CD1c-positive myeloid dendritic cell (primary cell): ENCODE measurements around the gene CCND1.

Experiments
- DNase-seq: peaks from one replicate; pipeline ENCODE4 v3.0.0-alpha.2; 2016; ENCODE audit errors: extremely low spot score

Gene CCND1

DNA sequence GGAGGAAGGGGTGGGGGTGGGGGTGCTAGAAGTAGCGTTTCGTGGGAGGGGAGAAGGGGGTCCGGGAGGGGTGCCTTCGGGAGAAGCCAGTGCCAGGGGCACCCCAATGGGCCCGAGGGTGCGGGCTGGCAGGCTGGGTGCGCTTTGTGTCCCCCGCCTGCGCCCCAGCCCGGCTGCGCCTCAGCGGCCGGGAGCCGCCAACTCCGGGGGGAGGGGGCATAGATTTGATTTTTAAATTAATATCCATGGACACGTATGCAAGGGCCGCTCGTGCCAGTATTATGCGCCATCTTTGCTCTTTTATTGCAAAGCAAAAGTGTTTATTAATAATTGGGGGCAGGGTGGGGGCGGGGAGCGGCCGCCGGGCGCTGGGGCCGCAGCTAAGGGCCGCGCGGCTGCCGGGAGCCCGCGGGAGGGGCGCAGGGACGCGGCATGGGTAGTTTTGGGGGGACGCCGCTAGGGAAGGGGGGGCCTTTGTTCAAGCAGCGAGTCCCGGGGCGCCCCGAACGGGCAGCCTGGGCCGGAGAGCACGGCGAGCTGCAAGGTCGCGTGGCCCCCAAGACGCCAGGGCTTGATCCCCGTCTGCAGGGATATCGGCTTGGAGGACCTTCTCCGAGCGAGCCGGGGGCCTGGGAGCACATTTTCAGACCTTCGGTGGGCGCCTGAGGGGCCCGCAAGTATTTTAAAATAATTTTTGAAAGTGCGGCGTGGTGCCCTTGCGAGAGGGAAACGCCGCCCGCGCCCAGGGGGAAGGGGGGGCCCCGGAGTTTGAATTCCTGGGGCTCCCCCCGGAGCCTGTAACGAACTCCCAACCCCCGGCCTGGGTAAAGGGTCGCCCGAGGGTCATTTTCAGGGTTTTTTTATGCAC lies 959 bp downstream of the CCND1 start:
- no peak for DNase-seq

GRCh38 chr11:69642549-69642912 lies 1.6 kb downstream of the CCND1 start:
- peak; percentile 38 for DNase-seq

GRCh38 chr11:69642913-69643632 lies 2.1 kb downstream of the CCND1 start:
- DNase-seq = peak; percentile 87

DNA sequence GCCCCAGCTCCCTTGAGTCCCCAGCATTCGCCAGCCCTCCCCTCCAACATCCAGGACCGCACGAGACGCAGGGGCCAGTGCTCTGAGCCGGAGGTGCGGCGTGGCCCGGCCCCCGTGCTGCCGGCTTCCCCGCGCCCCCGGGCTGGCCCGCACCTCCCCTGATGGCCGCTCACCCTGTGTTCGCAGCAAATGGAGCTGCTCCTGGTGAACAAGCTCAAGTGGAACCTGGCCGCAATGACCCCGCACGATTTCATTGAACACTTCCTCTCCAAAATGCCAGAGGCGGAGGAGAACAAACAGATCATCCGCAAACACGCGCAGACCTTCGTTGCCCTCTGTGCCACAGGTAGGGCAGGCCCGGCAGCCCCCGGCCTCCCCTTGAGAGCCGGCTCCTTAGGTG lies 2.7 kb downstream of the CCND1 start:
- no peak for DNase-seq

DNA sequence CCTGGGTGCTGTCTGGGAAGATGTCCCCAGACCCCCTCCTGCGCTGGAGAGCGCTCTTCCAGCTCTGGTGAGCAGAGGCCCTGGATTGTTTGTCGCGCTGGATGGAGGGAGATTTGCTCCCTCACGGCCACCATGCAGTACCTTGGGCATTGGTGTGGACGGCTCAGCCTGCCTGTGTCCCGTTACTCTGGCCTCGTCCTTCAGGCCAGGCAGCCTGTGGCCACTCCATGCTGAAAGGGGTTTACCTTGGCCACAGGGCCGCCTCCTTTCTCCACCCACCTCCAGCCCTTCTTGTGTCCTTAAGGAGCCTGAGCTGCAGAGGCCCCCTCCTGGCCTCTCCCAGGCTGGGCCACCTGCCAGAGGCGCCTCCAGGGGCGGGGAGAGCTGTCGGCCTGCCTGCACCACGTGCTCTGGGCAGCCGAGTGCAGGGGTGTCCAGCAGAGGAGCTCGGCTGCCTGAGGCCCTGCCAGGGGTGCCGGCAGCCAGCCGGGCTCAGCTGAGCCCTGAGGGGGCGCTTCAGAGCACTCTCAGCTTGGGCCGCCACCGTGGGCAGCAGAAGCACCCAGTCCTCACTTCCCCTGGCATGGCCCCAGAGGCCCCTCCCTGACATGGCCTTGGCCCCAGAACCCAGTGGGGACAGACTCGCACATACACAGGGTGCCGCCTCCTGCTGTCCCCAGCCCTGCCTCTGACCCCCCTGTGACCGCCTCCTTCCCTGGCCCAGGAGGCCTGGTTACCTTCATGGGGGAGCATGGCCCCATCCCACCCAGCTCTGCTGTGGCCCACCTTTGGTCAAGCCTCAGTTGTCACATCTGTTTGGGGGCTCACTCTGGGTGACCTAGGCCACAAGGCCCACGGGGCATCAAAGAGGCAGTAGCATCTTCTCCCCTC lies 3.4 kb downstream of the CCND1 start:
- DNase-seq = peak; percentile 18

DNA sequence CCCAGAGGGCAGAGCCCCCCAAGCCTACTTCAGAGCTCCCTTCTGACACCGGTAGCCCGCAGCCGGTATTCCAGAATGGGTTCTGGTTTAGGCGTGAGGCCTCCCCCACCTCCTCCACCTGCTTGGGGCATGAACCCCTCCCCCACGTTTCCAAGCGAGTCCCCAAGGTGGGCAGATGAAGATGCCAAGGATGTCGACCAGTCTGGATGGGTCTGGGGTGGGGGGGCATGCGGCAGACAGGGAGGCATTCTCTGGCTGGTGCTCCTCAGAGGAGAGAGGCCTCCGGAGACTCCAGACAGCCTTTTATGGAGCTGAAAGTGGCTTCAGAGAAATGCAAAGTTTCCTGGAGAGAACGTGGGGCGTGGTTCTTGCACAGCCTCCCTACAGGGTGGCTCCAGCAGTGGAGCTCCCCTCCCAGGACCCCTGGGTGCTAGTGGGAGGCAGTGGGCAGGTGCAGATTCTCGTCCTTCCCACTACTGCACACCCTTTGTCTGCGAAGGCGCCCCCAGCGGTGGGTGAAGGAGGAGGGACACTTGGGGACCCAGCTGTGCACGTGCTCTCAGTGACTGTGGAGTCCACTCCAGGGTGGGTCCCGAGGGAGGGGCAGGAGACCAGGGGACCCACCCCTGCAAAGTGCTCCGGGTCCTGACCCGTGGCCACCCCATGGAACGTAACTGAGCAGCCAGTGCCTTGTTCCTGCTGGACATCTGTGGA lies 4.2 kb downstream of the CCND1 start:
- no peak for DNase-seq

DNA sequence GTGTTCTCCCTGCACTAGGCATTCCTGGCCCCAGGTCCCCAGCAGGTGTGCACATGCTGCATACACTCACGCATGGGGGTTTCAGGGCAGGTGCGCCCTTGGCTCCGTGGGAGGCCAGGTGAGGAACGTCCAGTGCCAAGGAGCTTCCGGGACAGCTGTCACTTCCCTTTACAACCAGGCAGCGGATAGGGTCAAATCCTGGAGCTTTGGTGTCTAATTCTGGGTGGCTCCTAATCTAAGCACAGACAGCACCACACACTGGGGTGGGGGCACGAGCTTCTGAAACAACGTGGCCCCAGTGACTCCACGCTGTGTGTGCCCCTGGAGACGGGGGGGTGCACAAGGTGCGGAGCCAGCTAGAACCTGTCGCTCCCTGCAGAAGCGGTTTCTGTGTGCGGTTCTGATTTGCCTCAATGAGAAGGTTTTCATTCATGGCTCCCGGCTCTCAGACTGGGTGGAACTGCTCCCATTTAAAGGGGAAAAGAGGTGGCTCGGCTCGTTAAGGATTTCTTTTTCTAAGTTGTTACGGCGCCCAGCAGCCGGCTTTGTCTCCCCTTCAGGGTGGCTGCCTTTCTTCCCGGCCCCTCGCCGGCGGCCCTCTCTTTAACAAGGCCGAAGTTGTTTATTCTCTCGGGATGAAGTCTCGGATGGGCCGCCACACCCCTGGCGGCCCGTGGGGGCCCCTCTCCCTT lies 5.0 kb downstream of the CCND1 start:
- no peak for DNase-seq

DNA sequence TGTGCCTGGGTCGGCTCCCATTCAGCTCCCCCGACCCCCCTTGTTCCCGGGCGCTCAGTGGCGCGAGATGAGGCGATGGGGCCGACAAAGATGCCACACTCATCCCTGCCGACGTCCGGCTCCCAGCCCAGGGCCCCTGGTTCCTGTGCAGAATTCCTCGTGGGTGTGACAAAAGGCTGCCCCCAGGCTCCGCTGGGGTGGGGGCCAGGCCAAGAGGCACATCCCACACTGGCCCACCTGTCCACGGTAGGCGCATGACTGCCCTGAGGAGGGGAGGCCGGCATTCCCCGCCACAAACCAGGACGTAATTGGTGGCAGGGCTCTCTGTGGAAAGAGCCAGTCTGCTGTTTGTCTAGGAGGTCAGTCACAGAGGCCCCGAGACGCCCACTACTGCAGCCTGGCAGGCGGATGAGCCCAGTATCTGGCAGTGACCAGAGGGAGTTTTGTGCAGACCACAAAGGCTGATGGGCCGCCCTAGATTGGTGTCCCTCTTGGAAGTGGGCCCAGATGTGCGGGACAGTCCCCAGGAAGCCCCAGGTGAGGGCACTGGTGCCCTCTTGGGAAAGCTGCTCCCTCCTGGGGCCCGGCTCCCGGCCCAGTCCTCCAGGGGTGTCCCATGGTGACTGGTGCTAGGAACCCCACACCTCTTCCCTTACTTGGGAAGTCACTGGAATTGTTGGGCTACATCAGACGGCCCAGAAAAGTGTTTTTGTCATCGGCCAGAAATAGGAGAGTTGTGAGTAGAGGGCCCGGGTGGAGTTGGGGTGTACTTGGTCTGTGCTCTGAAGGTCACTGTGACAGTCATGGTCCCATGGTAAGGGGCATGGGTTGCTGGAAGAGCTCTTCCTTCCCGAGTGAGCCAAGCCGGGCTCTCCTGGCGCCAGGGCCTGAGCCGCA lies 5.8 kb downstream of the CCND1 start:
- no peak for DNase-seq

- DNase-seq = no peak
Measured at GRCh38 chr11:69647390-69647748, 6.4 kb downstream of the CCND1 start.

- no peak for DNase-seq
Measured at GRCh38 chr11:69647761-69648497, 7.0 kb downstream of the CCND1 start.

DNA sequence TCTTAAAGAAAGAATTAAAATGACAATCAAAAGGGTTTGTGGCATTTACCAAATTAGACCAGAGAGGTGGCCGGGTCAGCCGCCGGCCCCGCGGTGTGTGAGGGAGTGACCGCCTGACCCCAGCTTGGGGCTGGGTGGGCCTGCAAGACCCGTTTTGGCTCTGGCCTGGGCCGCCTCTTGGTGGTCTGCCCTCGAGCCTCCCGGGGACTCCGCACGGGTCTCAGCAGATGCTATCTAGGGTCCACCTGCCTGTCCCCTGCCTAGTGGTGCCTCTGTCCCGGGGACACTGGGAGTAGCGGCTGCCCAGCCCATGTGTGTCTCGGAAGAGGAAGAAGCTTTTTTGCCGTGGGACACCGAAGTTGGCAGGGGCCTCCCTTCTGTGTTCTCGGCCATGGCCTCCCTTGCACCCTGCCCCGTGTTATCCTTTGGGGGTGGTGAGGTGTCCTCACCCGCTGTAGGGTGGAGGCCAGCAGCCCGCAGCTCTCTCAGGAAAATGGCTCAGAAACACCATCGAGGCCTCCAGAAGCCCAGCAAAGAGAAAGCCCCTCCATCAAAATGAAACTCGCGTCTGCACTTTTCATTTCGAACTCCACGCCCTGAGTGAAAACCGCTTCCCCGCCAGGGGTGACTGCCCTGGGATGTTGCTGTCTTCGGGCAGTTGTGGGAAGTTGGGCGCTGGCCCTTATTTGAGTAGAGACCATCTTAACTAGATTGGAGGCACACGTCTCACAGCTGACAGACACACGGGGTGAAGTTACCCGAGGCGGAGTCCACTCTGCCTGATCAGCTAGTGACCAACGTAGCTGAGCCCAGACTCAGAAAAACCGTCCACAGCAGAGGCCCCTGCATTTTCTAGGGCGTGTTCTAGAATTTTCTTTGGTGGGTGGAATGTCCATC lies 8.0 kb downstream of the CCND1 start:
- DNase-seq = no peak

- no peak for DNase-seq
Measured at GRCh38 chr11:69649576-69649900, 8.6 kb downstream of the CCND1 start.

DNA sequence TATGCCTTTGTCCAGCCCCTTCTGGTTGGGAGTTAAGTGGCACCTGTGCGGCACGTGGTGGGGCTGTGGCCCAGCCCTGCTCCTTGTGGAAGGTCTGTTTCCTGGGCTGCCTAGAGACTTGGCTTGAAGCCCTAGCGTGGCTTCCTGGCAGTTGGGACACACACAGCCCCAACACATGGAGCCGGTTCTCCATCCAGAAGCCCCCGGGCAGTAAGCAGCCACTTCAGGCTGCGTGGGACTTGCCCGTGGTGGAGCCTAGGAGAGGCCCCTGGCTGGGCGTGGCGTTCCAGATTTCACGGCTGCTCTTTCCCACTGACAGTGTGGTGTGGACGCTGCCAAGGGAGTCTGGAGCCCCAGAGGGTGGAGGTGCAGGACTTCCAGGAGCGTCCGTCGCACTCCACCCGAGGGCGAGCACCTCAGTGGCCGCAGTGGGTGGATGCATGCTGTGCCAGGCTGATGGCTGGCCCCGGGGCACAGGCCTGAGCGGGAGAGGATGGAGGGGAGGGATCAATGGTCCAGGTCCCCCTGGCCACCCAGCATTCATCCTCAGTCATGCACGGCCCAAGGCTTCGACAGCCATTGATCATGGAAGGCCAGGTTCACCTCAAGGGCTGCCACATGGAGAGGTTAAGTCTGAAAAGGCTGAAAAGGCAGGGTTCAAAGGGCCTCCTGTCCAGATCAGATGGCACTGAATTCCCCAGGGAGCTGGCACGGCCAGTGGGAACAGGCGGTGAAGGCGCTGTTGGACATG lies 9.3 kb downstream of the CCND1 start:
- no peak for DNase-seq

DNA sequence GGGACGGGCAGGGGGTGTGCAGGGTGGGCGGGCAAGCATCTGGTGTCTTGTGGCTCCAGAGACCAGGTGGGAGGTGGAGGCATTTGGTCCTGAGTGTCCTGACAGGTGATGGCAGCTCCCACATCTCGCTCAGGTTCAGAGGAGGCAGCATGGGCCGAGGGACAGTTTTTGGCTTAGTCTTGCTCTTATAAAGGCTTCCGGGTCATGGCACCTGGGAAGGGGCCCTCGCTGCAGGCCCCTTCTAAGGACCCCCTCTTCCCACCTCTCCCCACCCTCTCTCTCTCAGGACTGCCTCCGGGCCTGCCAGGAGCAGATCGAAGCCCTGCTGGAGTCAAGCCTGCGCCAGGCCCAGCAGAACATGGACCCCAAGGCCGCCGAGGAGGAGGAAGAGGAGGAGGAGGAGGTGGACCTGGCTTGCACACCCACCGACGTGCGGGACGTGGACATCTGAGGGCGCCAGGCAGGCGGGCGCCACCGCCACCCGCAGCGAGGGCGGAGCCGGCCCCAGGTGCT lies 9.9 kb downstream of the CCND1 start:
- DNase-seq = no peak

GRCh38 chr11:69651834-69652620 lies 11.1 kb downstream of the CCND1 start:
- DNase-seq = no peak

- no peak for DNase-seq
Measured at GRCh38 chr11:69652999-69653398, 12.0 kb downstream of the CCND1 start.
